Measurements from ENCODE around the gene OMG. TPM values are rescaled to one million over a fixed set of nuclear protein-coding genes. Genes with fewer than 3 reads are reported as not detected.

The OMG gene
- polyA plus RNA-seq, 1 of the 3 experiments (the other 2 are of a cell fraction), result 0.61 TPM

DNA sequence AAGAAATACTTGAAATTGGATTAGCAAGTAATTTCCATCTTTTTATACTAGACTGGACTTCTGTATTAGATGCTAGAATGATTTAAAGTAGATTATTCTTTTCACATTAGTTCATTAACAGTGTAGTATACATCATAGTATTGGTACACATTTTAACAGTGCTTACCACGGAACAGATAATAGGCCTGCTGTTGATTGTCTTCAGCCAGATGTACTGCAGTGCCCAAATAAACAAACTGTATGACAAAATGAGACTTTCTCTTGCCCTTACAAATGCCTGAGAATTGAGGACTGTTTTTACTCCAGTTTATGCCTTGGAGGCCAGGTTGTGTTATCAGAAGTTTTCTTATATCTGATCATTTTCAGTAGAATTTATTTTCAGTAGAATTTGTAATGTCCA lies 23.8 kb upstream of the OMG start:
- Histone ChIP-seq H3F3A (replicated peaks; ENCODE audit: insufficient read depth) (peaks cover 26% of the 10 kb centered on the region), H3K36me3 (replicated peaks in 1 of 2; ENCODE audit: control insufficient read depth in 1 of 2, insufficient read depth in 2 of 2, low read length in 1 of 2) (peaks cover 8 to 10% of the 10 kb centered on the region in 2 experiments), H3K9me2 (no peaks in the 10 kb centered on the region), H3K79me2 (ENCODE audit: insufficient read depth) (peaks cover 11% of the 10 kb centered on the region; the same call in 1 of the 2 replicates), H2AFZ (ENCODE audit: low read depth) (no peak overlapping the region), H3K9ac (peak overlapping the region; percentile 19; the same call in 1 of the 2 replicates), H3K27me3 (ENCODE audit: insufficient read depth) (no peaks in the 10 kb centered on the region), H3K4me1 (ENCODE audit: control insufficient read depth in 1 of 2, insufficient read depth in 2 of 2, low read depth in 1 of 2, low read length in 1 of 2) (peaks cover 5% of the 10 kb centered on the region in 2 experiments), H3K9me3 (no peaks in the 10 kb centered on the region), H3K4me3 (ENCODE audit: low read depth in 2 of 2, low read length in 1 of 2) (no peak overlapping the region), H3K27ac (ENCODE audit: low read depth in 2 of 2, low read length in 1 of 2) (peak overlapping the region; percentile 40 to 65), H3K4me2 (peak overlapping the region; percentile 48; the same call in 1 of the 2 replicates), H4K20me1 (ENCODE audit: insufficient read depth) (no peaks in the 10 kb centered on the region)
- CTCF ChIA-PET, result interaction anchor here (1.9 kb wide), 1 partner anchor 69 kb away, joined by 5 read pairs; no protein-coding TSS in a partner anchor
- TF ChIP-seq FOXJ3 (CRISPR knock-in tag; IDR thresholded peaks at IDR 0.05) (no peak), NFIC (IDR thresholded peaks at IDR 0.05; ENCODE audit: borderline replicate concordance) (no peak), MEF2A (IDR thresholded peaks at IDR 0.05; ENCODE audit: borderline replicate concordance, low read depth) (no peak), NRF1 (IDR thresholded peaks at IDR 0.05; ENCODE audit: low read depth, low read length) (no peak), CHD2 (IDR thresholded peaks at IDR 0.05; ENCODE audit: low read length, partially characterized antibody) (no peak), GABPA (IDR thresholded peaks at IDR 0.05; ENCODE audit: low read depth) (no peak), TAF1 (IDR thresholded peaks at IDR 0.05; ENCODE audit: borderline replicate concordance, low read depth, low read length) (no peak), FOXM1 (IDR thresholded peaks at IDR 0.05; ENCODE audit: low read depth) (no peak), RCOR1 (IDR thresholded peaks at IDR 0.05; ENCODE audit: low read length) (no peak), YY1 (IDR thresholded peaks at IDR 0.05; ENCODE audit: low read depth) (no peak), ELF1 (IDR thresholded peaks at IDR 0.05) (no peak), POLR2AphosphoS5 (IDR thresholded peaks at IDR 0.05; ENCODE audit: low read depth, low read length) (no peak)
- TF ChIP-seq, protein P1, sequence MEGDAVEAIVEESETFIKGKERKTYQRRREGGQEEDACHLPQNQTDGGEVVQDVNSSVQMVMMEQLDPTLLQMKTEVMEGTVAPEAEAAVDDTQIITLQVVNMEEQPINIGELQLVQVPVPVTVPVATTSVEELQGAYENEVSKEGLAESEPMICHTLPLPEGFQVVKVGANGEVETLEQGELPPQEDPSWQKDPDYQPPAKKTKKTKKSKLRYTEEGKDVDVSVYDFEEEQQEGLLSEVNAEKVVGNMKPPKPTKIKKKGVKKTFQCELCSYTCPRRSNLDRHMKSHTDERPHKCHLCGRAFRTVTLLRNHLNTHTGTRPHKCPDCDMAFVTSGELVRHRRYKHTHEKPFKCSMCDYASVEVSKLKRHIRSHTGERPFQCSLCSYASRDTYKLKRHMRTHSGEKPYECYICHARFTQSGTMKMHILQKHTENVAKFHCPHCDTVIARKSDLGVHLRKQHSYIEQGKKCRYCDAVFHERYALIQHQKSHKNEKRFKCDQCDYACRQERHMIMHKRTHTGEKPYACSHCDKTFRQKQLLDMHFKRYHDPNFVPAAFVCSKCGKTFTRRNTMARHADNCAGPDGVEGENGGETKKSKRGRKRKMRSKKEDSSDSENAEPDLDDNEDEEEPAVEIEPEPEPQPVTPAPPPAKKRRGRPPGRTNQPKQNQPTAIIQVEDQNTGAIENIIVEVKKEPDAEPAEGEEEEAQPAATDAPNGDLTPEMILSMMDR (IDR thresholded peaks at IDR 0.05), result no peak
- TF ChIP-seq, protein P2, sequence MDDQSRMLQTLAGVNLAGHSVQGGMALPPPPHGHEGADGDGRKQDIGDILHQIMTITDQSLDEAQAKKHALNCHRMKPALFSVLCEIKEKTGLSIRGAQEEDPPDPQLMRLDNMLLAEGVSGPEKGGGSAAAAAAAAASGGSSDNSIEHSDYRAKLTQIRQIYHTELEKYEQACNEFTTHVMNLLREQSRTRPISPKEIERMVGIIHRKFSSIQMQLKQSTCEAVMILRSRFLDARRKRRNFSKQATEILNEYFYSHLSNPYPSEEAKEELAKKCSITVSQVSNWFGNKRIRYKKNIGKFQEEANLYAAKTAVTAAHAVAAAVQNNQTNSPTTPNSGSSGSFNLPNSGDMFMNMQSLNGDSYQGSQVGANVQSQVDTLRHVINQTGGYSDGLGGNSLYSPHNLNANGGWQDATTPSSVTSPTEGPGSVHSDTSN (IDR thresholded peaks at IDR 0.05), result no peak
- TF ChIP-seq, protein P3, sequence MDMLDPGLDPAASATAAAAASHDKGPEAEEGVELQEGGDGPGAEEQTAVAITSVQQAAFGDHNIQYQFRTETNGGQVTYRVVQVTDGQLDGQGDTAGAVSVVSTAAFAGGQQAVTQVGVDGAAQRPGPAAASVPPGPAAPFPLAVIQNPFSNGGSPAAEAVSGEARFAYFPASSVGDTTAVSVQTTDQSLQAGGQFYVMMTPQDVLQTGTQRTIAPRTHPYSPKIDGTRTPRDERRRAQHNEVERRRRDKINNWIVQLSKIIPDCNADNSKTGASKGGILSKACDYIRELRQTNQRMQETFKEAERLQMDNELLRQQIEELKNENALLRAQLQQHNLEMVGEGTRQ (IDR thresholded peaks at IDR 0.05; ENCODE audit: borderline replicate concordance, low read depth, low read length), result no peak
- TF ChIP-seq, protein P4, sequence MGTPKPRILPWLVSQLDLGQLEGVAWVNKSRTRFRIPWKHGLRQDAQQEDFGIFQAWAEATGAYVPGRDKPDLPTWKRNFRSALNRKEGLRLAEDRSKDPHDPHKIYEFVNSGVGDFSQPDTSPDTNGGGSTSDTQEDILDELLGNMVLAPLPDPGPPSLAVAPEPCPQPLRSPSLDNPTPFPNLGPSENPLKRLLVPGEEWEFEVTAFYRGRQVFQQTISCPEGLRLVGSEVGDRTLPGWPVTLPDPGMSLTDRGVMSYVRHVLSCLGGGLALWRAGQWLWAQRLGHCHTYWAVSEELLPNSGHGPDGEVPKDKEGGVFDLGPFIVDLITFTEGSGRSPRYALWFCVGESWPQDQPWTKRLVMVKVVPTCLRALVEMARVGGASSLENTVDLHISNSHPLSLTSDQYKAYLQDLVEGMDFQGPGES (IDR thresholded peaks at IDR 0.05; ENCODE audit: low read depth, low read length), result no peak
- TF ChIP-seq, protein P5, sequence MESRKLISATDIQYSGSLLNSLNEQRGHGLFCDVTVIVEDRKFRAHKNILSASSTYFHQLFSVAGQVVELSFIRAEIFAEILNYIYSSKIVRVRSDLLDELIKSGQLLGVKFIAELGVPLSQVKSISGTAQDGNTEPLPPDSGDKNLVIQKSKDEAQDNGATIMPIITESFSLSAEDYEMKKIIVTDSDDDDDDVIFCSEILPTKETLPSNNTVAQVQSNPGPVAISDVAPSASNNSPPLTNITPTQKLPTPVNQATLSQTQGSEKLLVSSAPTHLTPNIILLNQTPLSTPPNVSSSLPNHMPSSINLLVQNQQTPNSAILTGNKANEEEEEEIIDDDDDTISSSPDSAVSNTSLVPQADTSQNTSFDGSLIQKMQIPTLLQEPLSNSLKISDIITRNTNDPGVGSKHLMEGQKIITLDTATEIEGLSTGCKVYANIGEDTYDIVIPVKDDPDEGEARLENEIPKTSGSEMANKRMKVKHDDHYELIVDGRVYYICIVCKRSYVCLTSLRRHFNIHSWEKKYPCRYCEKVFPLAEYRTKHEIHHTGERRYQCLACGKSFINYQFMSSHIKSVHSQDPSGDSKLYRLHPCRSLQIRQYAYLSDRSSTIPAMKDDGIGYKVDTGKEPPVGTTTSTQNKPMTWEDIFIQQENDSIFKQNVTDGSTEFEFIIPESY (IDR thresholded peaks at IDR 0.05; ENCODE audit: borderline replicate concordance, low read depth), result no peak
- TF ChIP-seq, protein P6, sequence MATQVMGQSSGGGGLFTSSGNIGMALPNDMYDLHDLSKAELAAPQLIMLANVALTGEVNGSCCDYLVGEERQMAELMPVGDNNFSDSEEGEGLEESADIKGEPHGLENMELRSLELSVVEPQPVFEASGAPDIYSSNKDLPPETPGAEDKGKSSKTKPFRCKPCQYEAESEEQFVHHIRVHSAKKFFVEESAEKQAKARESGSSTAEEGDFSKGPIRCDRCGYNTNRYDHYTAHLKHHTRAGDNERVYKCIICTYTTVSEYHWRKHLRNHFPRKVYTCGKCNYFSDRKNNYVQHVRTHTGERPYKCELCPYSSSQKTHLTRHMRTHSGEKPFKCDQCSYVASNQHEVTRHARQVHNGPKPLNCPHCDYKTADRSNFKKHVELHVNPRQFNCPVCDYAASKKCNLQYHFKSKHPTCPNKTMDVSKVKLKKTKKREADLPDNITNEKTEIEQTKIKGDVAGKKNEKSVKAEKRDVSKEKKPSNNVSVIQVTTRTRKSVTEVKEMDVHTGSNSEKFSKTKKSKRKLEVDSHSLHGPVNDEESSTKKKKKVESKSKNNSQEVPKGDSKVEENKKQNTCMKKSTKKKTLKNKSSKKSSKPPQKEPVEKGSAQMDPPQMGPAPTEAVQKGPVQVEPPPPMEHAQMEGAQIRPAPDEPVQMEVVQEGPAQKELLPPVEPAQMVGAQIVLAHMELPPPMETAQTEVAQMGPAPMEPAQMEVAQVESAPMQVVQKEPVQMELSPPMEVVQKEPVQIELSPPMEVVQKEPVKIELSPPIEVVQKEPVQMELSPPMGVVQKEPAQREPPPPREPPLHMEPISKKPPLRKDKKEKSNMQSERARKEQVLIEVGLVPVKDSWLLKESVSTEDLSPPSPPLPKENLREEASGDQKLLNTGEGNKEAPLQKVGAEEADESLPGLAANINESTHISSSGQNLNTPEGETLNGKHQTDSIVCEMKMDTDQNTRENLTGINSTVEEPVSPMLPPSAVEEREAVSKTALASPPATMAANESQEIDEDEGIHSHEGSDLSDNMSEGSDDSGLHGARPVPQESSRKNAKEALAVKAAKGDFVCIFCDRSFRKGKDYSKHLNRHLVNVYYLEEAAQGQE (IDR thresholded peaks at IDR 0.05; ENCODE audit: low read depth, low read length), result no peak
- 65% methylated on average over 1 of the region's 1 CpG for WGBS (ENCODE audit: low lambda C conversion rate)
- POLR2A ChIA-PET, result no interaction called here
- peak; percentile 10 for DNase-seq

Measured in SK-N-SH (cell line).